OCI-LY3 (cell line): ENCODE measurements around the gene PLD5.

Source experiments
- H2AFZ ChIP-seq: fragments of 200-600, 300-600 bp; shearing (Covaris generic); 2 replicates; pipeline ENCODE4 v1.6.0; 2014; ENCODE audit warnings: antibody characterized with exemption, low read depth, low read length
- H3K27ac ChIP-seq: fragments of 200-600, 300-600 bp; sonication (generic); 2 replicates; pipeline ENCODE4 v1.5.1; 2014; ENCODE audit warnings: mild to moderate bottlenecking, low read length, moderate library complexity, mixed read lengths
- H3K27me3 ChIP-seq: fragments of 200-600, 300-600 bp; sonication (generic); 2 replicates; pipeline ENCODE4 v1.6.1; 2014; ENCODE audit warnings: low read depth, low read length, mixed read lengths
- H3K36me3 ChIP-seq: fragments of 200-600, 300-600 bp; sonication (generic); replicated peaks from 2 replicates; pipeline ENCODE3; 2014; ENCODE audit warnings: low read depth, low read length, mixed read lengths
- H3K4me1 ChIP-seq: fragments of 300-600, 200-600 bp; sonication (generic); 2 replicates; pipeline ENCODE4 v1.6.1; 2014; ENCODE audit warnings: low read length, mixed read lengths
- H3K4me2 ChIP-seq: fragments of 200-600, 300-600 bp; sonication (generic); 2 replicates; pipeline ENCODE4 v1.6.1; 2014; ENCODE audit warnings: low read length, mixed read lengths
- H3K4me3 ChIP-seq: fragments of 300-600, 200-600 bp; sonication (generic); 2 replicates; pipeline ENCODE4 v1.5.1; 2014; ENCODE audit warnings: antibody characterized with exemption, mild to moderate bottlenecking, low read length, moderate library complexity
- H3K79me2 ChIP-seq: fragments of 300-600, 200-600 bp; shearing (Covaris generic); 2 replicates; pipeline ENCODE4 v1.6.1; 2014; ENCODE audit warnings: mild to moderate bottlenecking, low read length, mixed read lengths
- H3K9ac ChIP-seq: fragments of 300-600, 200-600 bp; shearing (Covaris generic); 2 replicates; pipeline ENCODE4 v1.6.0; 2014; ENCODE audit warnings: mild to moderate bottlenecking, low read length, moderate library complexity
- H3K9me3 ChIP-seq: fragments of 200-600, 300-600 bp; shearing (Covaris generic); 2 replicates; pipeline ENCODE4 v1.6.1; 2014; ENCODE audit warnings: low read length, mixed read lengths; ENCODE audit not compliant: insufficient read depth
- H4K20me1 ChIP-seq: fragments of 200-600, 300-600 bp; sonication (generic); 2 replicates; pipeline ENCODE4 v1.6.1; 2016; ENCODE audit warnings: low read length, mixed read lengths; ENCODE audit not compliant: insufficient read depth
- CTCF ChIP-seq: fragments of 200-600, 300-600 bp; sonication (generic); IDR thresholded peaks from 2 replicates; pipeline ENCODE4 v1.5.1; 2014; ENCODE audit warnings: antibody characterized with exemption, low read length, low read depth
- EZH2phosphoT487 ChIP-seq: fragments of 200-600 bp; shearing (Covaris generic); IDR thresholded peaks from 2 replicates; pipeline ENCODE4 v1.6.1; 2018; ENCODE audit warnings: antibody characterized with exemption, mixed run types, low read depth

Gene PLD5

DNA sequence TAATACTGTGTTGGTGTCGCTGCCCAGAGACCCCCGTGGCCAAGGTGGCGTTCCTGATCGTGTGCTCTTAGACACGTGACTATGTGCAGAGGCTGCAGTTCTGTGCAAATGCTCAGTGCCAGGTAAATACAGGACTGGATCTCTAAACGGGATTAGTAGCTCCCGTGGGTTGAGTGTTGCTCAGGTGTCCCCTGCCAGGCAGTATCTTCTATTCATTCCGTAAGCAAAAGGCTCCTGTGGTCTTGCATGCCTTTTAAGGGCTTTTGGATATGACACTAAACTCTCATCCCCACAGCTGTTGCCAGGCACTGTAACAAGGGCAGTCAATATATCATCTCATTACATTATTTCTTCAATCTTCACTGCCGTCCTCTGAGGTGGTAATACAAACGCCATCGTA lies 431.4 kb downstream of the PLD5 start:
- H3K4me3 ChIP-seq = no peak overlapping the region
- no peaks in the 10 kb centered on the region for H4K20me1 ChIP-seq
- H2AFZ ChIP-seq = no peak overlapping the region
- H3K9ac ChIP-seq = no peak overlapping the region
- H3K79me2 ChIP-seq = no peaks in the 10 kb centered on the region
- H3K9me3 ChIP-seq = no peaks in the 10 kb centered on the region
- TF ChIP-seq CTCF (no peak), EZH2phosphoT487 (no peak)
- no peak overlapping the region for H3K4me2 ChIP-seq
- no peak overlapping the region for H3K27ac ChIP-seq
- H3K4me1 ChIP-seq = no peaks in the 10 kb centered on the region
- peaks cover 34% of the 10 kb centered on the region for H3K27me3 ChIP-seq
- no peaks in the 10 kb centered on the region for H3K36me3 ChIP-seq

DNA sequence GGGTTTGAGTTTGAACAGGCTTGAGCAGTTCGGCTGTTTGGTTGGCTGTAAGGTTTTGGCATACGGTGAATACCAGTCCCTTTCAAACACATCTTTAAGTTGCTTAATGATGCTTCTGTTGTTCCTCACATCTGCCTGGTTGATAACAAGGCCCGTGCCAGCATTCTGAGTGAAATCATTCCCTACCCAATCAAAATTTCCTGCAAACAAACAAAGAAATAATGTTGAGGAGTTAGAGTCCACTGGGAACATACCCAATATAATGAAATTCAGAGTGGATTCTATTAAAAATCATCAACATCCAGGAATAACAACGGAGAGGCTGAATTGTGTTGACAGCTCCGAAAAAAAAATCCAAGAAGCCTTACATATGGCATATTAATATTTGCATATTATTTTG lies 434.6 kb downstream of the PLD5 start:
- H2AFZ ChIP-seq = no peak overlapping the region
- H3K27me3 ChIP-seq = peaks cover 55% of the 10 kb centered on the region
- no peak for TF ChIP-seq CTCF
- no peak for TF ChIP-seq EZH2phosphoT487
- no peak overlapping the region for H3K4me2 ChIP-seq
- H3K27ac ChIP-seq = no peak overlapping the region
- no peaks in the 10 kb centered on the region for H4K20me1 ChIP-seq
- no peak overlapping the region for H3K9ac ChIP-seq
- H3K4me3 ChIP-seq = no peak overlapping the region
- H3K9me3 ChIP-seq = no peaks in the 10 kb centered on the region
- H3K36me3 ChIP-seq = no peaks in the 10 kb centered on the region
- H3K79me2 ChIP-seq = no peaks in the 10 kb centered on the region
- H3K4me1 ChIP-seq = no peaks in the 10 kb centered on the region

DNA sequence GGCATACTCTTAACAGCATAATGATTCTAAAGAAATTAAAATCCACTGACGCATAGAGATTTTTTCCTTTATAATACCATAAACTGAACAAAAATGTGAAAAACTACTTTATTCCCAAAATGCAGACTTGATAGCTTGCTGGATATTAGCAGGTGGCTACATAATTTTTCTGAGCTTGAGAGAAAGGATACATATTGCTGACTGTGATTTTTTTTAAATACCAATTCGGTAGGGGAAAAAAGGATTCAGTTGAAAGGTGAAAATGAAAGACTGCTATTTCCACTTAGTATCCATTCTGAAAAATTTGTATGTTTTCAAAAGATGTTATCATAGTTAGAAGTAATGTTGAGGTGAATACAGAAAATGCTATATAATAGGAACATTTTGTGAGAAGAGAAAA lies 435.6 kb downstream of the PLD5 start:
- no peak for TF ChIP-seq CTCF

DNA sequence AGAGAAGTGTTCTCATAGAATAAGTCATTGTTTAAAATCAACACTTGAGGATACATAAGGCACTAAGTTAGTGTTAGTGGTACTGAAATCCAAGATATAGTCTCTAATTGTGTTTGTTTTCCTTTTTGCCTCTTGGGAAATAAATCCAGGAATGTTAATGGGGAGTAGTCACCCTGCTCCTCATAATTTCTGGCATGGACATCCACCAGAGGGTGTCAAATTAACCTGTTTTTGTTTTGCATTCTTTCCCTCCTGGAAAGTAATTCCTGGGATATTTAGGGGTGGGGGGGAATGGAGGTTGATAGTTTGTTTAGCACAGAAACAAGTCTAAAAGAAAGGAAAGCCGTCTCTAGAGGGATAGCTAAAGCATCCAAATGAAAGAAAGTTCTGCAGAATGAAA lies 437.8 kb downstream of the PLD5 start:
- Histone ChIP-seq H3K36me3 (no peaks in the 10 kb centered on the region), H3K27me3 (peaks cover 69% of the 10 kb centered on the region), H3K4me3 (no peak overlapping the region), H4K20me1 (no peaks in the 10 kb centered on the region), H2AFZ (no peak overlapping the region), H3K27ac (no peak overlapping the region), H3K9ac (no peak overlapping the region), H3K4me2 (no peak overlapping the region), H3K4me1 (no peaks in the 10 kb centered on the region), H3K79me2 (no peaks in the 10 kb centered on the region), H3K9me3 (no peaks in the 10 kb centered on the region)
- no peak for TF ChIP-seq EZH2phosphoT487
- TF ChIP-seq CTCF = no peak

More for the DNA sequence above, 435.6 kb downstream of the PLD5 start:
- Histone ChIP-seq H2AFZ (no peak overlapping the region), H3K9ac (no peak overlapping the region), H3K4me3 (no peak overlapping the region), H3K36me3 (no peaks in the 10 kb centered on the region), H3K9me3 (no peaks in the 10 kb centered on the region), H3K27ac (no peak overlapping the region), H3K4me2 (no peak overlapping the region), H3K4me1 (no peaks in the 10 kb centered on the region), H4K20me1 (no peaks in the 10 kb centered on the region), H3K79me2 (no peaks in the 10 kb centered on the region), H3K27me3 (peaks cover 55% of the 10 kb centered on the region)
